ENCODE results near the gene LSP1.
A peak's percentile ranks its signal among the peaks of the same experiment; 100 is the strongest.
"Not testable (repeated sequence)": the region's sequence is repeated elsewhere in the genome, so short reads cannot be mapped to it uniquely, and the experiment has no call there.

The LSP1 gene

DNA sequence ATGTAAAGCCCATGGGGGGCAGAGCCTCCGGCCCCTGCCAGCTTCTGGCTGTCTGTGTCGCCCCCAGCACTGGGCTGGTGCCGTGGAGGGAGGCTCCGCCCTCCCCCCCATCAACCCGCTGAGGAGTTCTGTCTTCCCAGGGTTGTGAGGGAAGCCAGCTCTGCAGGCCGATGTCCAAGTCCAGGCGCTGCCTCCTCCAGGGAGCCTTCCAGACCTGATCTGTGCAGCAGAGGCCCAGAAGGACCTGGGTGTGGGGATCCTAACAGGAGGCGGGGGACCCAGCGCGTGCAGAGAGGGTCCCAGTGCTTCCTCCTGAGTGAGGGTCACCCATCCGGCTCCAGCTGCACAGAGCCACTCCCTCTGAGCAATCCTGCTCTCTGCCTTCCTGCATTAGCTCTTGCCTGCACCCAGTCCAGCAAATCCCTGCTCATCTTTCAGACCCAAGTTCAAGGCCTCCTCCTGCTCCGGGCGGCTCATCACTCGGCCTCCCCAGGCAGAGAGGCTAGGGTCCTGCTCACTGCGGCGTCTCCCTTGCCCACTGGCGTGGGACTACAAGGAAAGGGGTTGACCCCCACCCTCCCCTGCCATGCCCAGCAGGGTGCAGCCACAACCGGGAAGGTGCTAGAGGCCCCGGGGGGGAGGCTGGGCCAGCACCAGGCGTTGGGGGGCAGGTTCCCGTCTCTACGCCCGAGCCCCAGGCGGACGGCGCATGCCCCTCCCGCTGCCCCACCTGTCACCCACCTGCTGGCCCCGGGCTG lies 22.4 kb downstream of the LSP1 start:
- DNase-seq (ENCODE audit: low read depth in 1 of 2, low spot score in 1 of 2), result no peak

DNA sequence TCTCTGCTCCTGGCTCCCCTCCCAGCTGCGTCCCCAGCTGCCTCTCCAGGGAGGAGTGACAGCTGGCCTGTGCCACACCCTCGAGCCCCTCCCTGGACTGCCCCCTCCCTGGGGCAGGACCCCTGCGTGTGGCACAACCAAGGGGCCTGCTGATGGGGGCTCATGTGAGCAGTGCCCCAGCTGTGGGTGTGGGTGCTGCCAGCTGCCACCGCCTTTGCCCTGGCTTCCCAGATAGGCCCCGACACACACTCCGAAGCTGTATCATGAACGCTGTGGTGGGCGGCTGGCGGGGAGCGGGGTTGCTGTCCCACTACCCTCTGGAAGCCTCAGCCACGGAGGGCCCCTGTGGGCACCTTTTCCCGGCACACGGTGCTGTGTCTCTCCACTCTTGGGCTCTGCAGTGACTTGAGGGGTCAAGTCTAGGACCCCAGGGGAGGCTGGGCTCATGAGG lies 23.0 kb downstream of the LSP1 start:
- DNase-seq (ENCODE audit: low read depth in 1 of 2, low spot score in 1 of 2), result not testable (repeated sequence)

DNA sequence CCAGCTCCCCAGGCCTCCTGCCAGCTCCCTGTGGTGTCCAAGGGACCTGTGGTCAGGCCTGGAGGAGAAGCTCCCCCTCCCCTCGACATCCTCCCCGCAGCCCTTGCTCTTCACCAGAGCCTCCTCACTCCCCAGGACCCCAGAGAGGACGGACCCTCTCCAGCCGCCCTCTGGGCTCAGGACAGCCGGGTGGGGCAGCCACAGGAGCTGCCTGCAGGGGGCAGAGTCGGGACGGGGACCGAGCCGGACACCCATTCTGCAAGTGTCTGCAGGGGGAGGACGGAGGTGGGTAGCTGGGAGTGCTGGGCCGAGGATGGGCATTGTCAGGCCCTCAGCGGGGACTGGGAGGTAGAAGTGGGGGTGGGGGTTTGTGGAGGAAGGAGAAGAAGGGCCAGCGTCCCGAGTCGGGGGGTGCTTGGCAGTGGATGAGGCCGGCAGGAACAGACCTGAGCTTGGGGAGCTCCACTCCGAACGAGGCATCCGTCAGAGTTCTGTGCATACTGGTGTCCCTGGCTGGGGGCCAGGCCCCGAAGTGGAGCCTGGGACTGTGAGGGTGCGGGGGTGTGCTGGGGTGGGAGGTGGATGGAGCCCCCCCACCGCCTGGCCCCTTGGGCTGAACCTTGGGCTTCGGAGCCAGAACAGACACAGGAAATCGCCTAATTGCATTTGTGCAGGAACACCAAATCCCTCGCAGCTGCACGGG lies 23.6 kb downstream of the LSP1 start:
- DNase-seq (ENCODE audit: low read depth in 1 of 2, low spot score in 1 of 2), result no peak

DNA sequence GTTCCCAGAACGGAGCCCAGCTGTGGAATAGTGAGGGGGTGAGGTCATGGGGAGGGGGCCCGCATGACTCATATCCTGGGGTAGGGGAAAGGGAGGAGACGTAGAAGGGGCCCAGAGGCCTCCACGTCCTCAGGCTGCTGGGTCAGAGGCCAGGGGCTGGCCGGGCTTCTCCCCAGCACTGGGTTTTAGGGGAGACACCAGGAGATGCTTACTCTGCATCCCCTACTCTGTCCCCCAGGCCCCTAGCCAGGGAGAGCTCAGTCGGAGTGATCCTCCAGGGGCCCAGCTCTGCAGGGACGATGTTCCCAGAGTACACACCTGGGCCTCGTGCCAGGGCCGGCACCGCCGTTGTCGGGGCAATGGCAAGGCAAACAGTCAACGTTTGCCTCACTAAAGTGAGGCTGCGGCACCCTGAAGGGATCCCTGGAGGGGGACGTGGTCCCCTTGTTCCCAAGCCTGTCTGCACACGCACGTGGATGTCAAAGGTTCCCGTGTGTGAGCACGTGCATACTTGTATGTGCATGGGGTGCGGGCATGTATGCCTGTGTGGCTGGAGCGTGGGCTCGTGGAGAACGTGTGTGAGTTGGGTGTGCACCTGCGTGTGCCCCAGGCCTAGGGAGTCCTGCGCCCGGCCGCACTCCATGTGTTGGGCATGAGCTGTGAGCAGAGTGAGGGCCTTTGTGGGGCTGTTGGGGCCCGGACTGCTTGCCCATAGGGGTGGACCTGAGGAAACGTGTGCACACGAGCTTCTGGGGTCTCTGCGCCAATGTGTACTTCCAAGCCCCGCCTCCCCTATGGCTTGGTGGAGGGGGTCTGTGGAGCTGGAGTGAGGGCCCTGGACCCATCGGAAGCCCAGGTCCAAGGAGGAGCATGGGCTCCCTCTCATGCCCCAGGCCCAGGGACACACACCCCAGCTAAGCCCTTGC lies 24.6 kb downstream of the LSP1 start:
- no peak for DNase-seq (ENCODE audit: low read depth in 1 of 2, low spot score in 1 of 2)

DNA sequence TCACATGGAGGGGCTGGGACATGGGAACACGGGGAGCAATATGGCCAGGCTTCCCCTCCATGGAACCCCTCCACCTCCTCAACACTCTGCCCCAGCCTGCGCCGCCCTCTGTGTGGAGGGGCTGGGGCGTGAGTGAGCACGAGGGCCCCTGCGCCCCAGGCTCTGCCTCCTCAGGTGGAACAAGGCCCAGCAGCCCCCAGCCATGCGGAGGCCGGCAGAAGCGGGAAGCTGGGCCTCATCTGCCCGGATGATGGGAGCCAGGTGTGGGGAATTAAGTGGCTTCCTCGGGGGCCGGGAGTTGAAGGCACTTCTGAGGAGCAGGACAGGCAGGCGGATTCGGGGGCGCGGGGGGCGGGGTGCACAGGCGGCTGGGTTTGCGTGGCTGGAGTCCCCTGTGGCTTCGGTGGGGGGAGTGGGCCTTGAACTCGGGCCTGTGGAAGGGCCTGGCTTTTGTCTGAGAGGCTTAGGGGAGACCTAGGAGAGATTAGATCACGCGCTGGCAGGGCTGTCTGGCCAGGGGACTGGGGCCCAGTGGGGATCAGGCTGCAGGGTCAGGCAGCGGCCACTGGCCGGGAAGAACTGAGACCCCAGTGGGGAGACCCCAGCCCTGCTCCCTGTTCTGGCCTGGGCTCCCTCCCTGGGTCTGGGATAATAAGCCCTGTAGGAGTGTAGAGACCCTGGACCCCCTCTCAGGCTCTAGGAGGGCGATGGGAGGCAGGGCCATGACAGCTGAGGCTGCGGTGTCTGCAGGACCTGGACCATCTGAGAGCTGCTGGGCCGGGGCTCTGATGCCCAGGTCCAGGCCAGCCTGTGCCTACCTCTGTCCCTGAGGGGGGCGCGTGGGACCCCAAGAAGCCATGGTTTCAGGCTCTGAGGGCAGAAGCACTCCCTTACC lies 25.5 kb downstream of the LSP1 start:
- DNase-seq (ENCODE audit: low read depth in 1 of 2, low spot score in 1 of 2), result no peak

DNA sequence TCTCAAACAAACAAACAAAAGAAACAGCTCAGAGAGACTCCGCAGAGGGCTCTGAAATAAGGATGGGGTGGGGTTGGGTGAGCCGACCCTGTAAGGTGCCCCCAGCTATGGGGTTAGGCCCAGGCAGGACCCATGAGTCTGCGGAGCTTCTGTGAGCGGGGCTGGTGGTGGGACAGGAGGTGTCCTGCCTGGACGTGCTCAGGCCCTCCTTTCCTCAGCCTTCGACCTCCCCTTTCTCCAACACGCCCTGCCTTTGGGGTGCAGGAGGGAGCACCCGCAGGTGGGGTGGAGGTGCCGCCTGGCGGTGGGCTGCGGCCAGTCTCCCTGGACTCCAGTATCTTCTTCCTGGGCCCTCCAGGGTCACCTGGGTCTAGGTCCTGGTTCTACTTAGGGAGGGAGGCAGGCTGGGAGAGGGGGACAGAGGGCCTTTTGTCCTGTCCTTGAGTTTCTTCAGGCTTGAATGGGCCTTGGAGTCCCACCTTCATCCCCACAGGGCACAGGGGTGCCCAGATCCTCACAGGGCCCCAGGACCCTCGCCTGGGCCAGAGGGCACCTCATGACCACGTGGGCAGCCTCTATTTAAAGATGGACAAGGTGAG lies 26.6 kb downstream of the LSP1 start:
- no peak for DNase-seq (ENCODE audit: low read depth in 1 of 2, low spot score in 1 of 2)

DNA sequence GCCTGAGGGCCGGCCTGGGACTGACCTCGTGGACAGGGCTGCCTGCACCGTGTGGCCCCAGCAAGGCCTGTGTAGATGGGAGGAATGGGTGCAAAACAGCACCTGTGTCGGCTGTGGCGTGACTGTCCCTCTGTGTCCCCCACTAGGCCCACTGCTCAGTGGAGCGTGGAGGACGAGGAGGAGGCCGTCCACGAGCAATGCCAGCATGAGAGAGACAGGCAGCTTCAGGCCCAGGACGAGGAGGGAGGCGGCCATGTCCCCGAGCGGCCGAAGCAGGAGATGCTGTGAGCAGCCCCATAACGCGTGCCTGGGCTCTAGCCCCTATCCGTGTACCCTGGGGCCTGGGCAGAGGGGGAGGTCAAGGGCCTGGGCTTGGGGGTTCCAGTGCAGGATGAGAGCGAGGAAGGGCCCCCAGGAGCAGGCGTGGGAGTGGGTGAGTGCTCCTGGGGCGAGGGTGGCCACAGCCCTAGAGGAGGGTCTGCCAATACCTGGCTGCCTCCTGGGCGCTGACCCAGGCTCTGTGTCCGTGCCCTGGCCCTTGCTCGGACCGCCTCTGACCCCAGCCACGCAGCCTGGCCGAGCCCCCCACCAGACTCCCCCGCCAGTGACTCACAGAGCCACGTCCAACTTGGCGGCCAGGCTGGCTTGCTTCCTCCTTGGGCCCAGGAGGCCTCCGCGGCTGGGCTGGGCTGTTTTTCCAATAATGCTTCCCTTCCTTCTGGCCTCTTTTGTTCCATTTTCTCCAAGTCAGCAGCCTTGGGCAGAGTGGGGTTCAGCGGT lies 27.2 kb downstream of the LSP1 start:
- no peak for DNase-seq (ENCODE audit: low read depth in 1 of 2, low spot score in 1 of 2)

DNA sequence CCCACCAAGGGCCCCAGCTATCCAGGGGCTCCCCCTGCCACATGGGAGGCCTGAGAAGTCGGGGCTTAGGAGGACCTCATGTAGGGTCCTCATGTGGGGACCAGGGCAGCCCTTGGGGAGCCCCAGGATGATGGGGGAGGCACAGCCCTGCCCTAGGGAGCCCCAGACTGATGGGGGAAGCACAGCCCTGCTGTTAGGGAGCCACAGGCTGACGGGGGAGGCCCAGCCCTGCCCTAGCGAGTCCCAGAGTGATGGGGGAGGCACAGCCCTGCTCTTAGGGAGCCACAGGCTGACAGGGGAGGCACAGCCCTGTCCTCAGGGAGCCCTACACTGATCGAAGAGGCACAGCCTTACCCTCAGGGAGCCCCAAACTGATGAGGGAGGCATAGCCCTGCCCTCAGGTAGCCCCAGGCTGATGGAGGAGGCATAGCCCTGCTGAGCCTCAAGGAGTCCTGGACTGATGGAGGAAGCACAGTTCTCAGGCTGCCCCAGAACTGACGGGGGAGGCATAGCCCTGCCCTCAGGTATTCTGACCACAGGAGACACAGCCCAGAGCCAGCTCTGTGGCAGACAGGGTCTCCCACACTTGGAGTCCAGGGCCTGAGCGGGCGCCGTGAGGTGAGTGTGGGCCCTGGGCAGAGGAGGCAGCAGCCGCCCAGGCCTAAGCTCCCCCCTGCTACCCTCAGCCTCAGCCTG lies 28.0 kb downstream of the LSP1 start:
- DNase-seq (ENCODE audit: low read depth in 1 of 2, low spot score in 1 of 2), result no peak

DNA sequence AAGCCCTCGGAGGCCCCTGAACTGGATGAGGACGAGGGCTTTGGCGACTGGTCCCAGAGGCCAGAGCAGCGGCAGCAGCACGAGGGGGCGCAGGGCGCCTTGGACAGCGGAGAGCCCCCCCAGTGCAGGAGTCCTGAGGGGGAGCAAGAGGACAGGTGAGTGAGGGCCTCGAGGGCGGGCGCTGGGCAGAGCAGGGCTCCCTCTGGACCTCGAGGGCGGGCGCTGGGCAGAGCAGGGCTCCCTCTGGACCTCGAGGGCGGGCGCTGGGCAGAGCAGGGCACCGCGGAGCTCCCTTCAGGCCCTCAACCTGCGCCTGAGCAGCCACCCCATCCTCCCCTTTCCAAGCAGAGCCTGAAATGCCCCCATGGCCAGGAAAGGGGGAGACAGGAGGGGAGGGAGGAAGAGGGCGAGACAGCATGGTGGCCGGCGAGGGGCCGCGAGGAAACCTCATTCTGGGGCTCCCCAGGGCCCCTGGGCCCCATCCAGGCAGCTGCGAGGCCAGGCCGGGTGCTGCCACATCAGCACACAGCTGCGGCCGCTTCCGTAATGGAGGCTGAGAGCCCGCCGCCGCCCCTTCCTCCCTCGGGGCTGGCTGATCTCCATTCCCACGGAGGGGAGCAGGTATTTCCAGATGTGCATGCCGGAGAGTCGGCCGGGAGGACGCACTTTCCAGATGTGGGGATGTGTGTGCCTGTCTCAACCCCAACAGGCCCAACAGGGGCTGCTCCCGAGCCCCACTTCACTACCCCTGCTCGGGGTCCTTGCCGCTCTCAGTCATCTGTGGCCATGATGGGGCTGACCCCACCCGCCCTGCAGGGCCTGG lies 28.8 kb downstream of the LSP1 start:
- DNase-seq (ENCODE audit: low read depth in 1 of 2, low spot score in 1 of 2), result no peak

DNA sequence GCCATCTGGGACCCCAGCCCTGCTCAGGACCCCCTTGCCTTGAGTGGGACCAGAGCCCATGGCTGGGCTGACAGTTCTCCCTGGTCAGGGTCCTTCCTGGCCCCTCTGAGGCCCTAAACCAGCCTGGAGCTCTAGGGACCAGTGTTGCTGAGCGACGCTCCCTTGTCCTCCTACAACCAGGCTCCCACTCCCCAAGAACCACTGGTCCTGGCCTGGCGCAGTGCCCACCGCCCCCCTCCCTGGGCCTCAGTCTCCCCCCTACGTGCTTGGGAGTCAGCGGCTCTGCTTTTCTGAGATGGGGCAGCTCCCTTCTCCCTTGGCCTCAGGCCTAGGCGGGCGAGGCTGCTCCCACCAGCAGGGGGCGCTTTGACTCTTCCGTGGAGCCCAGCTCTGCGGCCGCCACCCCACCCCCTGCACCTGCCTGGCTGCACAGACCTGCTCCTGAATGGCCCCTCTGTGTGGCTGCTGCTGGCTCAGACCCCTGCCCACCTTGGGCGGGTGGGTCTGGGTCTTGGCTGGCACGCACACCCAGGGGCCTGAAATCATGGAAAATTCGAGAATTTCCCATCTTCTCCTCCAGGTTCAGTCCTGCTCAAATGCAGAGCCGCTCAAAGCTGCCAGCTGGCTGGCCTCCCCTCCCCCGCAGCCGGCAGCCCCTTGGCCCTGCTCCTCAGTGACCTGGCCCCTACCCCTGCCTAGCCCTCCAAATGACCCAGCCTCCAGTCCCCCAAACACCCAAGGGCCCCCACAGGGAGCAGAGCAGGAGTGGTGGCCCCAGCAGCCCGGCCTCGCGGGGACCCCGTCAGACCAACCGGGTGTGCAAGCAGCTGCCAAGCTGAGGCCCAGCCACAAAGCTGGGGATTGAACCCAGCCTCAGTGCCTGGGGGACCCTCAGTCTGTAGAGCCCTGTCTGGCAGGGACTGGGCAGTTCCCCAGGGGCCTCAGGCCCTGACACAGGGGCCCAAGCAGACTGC lies 29.7 kb downstream of the LSP1 start:
- peak; percentile 72 to 74 for DNase-seq (ENCODE audit: low read depth in 1 of 2, low spot score in 1 of 2)

DNA sequence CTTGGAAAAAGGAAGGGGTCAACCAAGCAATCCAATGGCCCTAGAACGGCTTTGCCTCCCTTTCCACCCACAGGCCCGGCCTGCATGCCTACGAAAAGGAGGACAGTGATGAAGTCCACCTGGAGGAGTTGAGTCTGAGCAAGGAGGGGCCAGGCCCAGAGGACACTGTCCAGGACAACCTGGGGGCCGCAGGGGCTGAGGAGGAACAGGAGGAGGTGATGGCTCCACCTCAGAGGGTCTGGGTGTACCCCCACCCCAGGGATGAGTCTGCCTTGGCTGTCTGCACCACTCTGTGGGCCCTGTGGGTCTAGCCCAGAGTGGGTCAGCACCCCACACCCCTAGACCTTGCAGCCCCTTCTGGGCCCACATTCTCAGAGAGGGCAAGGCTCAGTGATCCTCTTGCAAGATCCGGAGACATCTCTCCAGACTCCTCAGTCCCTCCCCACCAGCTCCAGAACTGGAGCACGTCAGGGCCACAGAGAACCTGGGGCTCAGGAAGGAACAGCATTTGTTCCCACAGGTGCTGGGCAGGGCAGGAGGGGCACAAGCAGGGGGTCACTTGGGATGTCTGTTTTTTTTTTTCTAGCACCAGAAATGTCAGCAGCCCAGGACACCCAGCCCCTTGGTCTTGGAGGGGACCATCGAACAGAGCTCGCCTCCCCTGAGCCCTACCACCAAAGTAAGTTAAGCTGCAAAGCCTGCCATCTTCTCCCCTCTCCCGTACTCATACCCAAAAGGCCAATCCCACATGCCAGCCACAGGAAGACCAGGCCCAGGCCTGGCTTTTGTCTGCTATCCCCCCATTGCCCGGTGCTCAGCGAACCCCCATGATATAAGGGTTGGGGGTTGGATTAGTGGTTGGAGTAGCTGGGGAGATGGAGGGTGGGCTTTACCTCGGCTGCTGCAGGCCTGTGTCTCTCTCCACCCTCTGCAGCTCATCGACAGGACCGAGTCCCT lies 30.7 kb downstream of the LSP1 start:
- DNase-seq (ENCODE audit: low read depth in 1 of 2, low spot score in 1 of 2), result no peak

DNA sequence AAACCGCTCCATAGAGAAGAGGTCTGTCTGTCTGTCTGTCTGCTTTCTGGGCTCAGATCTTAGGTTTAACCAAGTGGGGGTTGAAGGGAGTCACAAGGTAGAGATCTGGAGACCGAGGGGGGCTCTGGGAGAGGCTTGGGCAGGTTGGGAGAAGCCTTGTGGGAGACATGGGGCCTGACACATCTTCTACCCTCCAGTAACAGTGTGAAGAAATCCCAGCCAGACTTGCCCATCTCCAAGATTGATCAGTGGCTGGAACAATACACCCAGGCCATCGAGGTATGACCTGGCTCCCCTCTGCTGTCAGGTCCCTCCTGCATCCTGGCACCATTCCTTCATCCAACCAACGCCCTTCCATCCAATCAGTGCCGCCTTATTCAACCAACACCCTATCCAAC lies 31.4 kb downstream of the LSP1 start:
- no peak for DNase-seq (ENCODE audit: low read depth in 1 of 2, low spot score in 1 of 2)

DNA sequence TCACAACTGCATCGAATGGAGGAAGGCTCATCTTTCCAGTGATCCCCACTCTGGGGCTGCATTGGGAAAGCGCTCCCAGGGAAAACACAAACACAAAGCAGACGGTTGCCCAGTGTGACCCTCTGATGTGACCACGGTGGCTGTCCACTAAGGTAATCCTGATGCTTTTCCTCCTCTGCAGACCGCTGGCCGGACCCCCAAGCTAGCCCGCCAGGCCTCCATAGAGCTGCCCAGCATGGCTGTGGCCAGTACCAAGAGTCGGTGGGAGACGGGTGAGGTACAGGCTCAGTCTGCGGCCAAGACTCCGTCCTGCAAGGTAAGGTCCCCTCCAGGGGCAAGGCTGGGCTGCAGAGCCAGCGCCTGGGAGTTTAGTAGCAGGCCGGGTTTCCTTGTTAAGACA lies 33.7 kb downstream of the LSP1 start:
- not testable (repeated sequence) for DNase-seq (ENCODE audit: low read depth in 1 of 2, low spot score in 1 of 2)

DNA sequence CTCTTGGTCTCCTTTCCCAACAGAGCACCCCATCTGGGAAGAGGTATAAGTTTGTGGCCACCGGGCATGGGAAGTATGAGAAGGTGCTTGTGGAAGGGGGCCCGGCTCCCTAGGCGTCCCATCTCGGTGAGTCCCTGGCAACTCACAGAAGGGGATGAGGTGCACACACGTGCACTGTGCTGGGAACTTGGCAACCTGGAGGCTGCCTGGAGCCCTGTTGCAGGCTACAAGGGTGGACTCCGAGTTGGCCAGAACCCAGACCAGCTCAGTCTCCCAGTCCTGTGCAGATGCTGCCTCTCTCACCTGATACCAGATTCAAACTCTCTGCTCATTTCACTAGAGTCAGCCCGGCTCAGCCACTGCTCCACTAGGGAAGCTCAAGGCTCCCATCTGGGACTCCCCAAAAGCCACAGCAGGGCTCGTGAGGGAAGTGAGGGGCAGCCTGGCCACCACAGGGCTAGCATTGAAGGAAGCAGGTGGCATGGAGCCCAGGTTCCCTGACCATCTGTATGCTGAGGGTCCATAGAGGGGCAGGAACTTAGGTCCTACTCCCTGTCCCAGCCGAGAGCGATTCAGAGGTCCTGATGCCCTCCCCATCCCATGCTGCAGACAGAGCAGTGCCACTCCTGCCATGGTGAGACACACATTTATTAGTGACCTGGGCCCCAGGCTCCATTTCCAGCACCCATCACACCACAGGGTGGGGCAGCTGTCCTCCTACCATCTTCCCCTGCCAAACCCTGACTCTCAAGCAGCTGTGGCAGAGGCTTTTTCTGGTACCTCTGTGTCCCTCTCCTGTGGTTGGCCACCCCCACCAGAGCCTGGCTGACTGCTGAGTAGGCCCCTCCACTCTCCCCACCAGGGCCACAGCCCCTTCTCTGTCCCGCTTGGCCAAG lies 34.8 kb downstream of the LSP1 start:
- DNase-seq (ENCODE audit: low read depth in 1 of 2, low spot score in 1 of 2), result no peak

DNA sequence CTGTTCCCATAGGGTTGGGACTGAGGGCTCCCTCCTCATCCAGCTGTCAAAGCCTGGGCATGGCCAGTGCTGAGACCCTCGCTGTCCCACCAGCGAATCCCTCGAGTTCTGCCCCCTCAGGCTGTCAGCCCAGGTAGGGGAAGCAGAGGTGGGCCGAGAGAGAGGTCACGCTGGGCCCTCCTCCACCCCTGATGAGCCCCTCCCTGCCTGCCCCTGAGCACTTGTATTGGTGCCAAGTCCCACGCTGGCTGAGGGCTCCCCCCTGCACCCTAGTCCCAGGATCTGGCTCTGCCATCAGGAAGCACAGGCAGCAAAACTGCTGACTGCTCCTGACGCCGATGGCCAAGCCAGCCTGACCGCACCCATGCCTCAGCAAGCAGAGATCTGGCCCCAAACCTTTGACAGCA lies 35.5 kb downstream of the LSP1 start:
- DNase-seq (ENCODE audit: low read depth in 1 of 2, low spot score in 1 of 2), result no peak
